ENCODE data around the gene SMPX.

Gene SMPX

GRCh38 chrX:21741869-21742701 is 15.8 kb downstream of the SMPX start:
- no peak for DNase-seq

- no peak for DNase-seq
Observed at GRCh38 chrX:21741364-21741763, 16.6 kb downstream of the SMPX start.

DNA sequence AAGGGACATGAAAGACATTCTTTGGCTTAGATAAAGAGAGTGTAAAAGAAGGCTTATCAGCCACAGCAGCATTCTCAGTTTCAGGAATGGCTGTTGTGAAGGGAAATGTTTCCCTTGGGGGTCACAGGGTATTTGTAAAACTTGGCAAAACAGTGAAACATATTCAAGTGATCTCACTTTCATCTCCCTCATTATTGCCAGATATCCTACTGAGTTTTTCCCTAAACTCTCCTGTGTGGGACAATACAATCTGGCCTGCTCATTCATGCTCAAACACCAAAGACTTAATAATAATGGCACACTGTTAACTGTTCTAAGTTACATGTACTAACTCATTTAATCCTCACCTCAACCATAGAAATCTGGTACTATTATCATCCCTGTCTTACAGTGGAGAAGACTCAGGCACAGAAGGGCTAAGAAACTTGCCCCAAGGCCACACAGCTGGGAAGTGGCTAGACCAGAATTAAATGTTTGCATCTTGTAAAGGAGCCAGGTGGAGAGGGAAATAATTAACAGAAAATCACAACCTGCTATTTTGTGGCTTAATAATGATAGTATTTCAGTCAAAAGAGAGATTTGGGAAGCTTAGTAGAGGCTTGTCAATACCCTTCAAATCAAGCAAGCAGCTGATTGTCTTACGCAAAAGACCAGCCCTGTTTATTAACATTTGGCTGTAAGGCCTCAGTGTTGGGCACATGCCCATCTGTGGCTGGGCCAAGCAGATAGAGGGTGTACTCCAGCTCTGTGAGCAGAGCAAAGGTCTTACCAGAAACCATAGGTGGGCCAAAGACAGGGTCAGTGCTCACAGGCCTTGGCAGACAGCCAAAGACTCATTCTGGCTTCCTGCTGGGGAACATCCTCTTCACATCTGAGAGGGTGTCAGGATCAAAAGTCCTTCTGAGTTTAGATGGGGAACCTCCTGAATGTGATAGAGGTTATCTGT is 17.3 kb downstream of the SMPX start:
- DNase-seq = no peak

DNA sequence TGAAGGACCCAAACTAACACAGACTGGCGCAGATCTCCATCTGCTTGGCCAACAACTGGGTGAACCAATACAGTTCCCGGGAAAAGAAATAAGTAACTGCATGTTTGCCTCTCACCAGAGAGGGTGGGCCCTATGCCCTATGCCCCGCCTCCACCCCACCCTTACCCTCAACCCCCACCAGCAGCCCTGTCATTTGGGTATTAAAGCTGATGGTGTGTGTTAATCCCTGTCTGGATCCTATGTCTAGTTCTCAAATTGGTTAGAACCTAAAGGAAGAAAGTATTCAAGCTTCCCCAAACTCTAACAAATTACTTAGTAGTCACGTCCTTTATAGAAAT is 19.0 kb downstream of the SMPX start:
- DNase-seq = no peak

DNA sequence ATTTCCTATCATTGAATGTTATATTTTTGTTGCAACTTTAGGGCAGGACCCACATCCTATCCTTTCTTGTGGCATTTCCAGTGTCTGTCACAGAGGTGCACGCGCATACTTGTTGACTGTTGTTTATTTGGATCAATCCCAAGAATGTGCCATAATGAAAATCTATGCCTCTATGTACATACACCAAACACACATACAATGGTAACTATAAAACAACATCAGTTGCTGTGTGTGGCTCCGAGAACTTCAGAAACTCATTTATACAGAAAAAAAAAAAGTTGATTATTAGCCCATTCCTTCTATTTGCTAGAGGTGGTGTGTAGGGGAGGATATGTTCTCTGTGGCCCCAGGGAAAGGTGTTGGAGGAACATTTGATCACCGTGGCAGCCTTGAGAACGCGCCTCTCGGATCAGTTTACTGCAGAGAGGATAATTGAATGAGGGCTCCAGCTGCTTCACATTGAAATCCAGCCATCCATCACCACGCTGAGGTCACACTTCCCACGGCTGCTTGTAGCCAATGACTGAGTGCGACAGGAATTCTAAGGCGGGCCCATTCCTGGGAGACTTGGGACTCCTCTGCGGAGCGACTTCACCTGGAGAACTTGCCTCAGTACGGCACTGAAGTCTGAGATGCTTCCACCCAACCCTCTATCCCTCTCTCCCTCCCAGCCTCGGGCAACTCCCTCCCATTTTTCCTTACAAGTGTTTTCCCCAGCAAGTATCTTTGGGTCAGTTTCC is 19.5 kb downstream of the SMPX start:
- no peak for DNase-seq

GRCh38 chrX:21735768-21736127 is 22.2 kb downstream of the SMPX start:
- DNase-seq = no peak

- DNase-seq = no peak
Observed at GRCh38 chrX:21735038-21735767, 22.7 kb downstream of the SMPX start.

DNA sequence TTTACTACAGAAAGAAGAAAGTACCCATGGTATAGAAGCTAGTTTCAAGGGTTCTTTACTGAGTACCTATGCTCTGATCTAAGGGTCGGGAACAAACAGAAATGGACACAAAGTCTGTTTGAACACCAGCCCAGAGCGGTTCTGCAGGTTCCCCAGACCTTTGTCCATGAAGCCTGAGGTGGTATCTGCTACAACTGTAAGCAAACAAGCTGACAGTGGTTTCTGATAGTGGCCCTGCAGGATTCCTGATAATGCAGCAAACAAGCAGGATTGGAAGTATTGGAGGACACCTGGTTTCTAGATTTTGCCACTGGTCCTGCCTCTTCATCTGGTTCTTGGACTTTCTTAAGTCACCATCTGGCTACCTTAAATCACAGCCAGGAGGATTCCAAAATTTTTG is 23.7 kb downstream of the SMPX start:
- DNase-seq = no peak

DNA sequence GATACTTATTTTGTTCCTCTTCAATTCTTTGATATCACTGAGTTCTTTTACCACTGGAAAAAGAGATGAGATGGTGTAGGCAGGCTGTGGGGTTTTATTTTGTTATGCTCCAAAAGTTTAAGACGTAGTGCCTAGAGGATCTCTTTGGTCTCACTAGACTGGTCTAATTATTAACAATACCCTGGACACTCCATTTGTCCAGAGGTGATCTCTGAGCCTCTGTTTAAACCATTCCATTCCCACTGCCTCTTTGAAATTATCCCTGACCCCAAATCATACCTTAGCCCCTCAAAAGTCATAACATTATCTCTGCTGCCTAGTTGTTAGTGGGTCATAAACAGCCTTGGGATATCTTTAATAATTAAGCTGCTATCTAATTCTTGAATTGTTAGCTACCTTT is 24.2 kb downstream of the SMPX start:
- no peak for DNase-seq

GRCh38 chrX:21730026-21730425 is 27.9 kb downstream of the SMPX start:
- DNase-seq = no peak

GRCh38 chrX:21728276-21728968 is 29.5 kb downstream of the SMPX start:
- DNase-seq = no peak

- no peak for DNase-seq
Observed at GRCh38 chrX:21725916-21726315, 32.0 kb downstream of the SMPX start.

DNA sequence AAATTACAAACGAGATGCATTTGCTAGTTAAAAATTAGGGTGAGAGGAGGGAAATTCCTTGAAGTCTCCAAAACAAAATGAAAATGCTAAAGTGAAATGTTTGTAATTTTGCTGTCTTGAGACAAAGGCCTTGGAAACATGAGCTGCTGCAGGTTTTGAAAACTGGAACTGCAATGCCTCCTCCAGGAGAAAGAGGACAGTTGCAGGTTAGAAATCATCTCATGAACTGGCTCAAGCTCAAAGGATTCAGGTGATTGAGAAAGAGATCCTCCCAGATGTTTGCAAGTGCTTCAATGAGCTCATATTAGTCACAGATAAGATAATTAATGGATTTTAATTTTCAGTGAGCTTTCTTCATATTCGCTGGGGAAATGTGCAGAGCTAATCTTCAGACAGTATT is 32.4 kb downstream of the SMPX start:
- DNase-seq = peak in 1 of 5 experiments; percentile 5

DNA sequence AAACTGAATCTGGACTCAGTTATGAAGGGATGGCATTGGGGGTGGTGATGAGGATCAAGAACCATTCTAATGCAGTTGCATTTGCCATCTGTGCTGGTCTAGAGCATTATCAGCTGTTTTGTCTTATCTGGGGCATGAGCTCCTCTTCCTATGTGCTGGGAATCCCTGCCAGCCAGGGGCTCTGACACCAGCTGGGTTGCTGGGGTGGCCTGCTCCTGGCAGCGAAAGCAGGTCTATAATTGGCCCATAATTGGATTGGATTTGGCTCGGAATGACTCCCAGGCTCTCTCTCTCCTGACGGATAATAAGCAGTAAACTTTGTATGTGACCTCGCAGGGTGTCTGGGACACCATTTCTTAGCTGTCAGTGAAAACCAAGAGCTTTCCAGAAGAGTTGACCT is 34.1 kb downstream of the SMPX start:
- DNase-seq = no peak

- DNase-seq = peak in 1 of 5 experiments; percentile 1
Observed at GRCh38 chrX:21723084-21723483, 34.8 kb downstream of the SMPX start.

DNA sequence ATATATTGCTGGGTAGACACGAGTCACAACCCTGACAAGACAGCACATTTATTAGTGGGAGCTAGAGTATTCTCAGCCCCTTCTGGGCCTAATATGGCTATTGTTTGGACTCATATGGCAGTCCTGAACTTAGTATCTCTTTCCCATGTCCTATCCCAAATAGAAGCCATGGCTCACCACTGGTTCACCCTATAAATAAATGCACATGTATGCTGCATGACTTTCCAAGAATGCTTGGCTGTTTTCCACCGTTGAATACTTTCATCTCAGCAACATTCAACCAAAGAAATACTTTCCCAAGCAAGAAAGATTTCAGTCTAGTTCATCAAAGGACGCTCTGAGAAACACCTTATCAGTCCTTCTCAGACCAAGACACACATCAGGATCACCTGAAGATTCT is 36.7 kb downstream of the SMPX start:
- no peak for DNase-seq

GRCh38 chrX:21718575-21718974 is 39.3 kb downstream of the SMPX start:
- DNase-seq = no peak

DNA sequence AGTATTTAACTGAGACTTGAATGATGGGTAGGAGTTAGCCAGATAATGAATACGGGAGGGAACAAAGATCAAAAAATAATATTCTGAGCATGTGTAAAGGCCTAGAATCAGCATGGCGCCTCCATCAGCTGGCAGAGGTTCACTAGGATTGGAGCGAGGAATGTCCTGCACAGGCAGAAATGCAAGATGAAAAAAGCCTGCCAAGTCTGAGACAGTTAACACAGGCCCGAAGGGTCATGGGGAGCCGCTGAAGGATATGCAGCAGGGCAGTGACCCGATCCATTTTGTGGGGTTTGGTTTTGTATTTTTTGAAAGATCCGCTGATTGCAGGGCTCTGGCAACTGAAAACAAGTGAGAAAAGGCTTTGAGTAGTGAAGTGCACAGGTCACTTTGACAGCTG is 40.1 kb downstream of the SMPX start:
- no peak for DNase-seq

- no peak for DNase-seq
Observed at GRCh38 chrX:21715825-21716224, 42.1 kb downstream of the SMPX start.

DNA sequence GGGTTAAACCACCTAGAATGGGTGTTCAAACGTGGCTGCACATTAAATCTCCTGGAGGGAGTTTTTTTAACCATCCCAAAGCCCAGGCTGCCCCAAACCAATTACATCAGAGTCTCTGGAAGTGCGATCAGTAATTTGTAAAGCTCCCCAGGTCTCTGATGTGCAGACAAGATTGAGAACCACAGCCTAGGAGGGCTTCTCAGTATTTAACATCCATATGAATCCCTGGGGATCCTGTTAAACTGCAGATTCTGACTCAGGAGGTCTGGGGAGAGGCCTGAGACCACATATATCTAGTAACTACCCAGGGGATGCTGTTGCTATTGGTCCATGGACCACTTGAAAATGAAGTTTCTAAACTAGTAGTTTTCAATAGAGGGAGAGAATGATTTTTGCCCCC is 42.6 kb downstream of the SMPX start:
- DNase-seq = no peak

GRCh38 chrX:21711848-21712197 is 46.1 kb downstream of the SMPX start:
- no peak for DNase-seq
